COLO668 (cell line): ENCODE data around the gene OR2T35.

ENCODE experiments used
- DNase-seq: peaks from one replicate; lab custom pipeline; 2025; ENCODE audit not compliant: unreplicated experiment; lab: John Stamatoyannopoulos, UW

Gene OR2T35

GRCh38 chr1:248627971-248628844, 16.9 kb downstream of the OR2T35 start:
- DNase-seq = no peak

GRCh38 chr1:248625971-248626370, 19.1 kb downstream of the OR2T35 start:
- DNase-seq = no peak

- DNase-seq = no peak
Observed at GRCh38 chr1:248625166-248625565, 19.9 kb downstream of the OR2T35 start.

GRCh38 chr1:248622570-248623001, 22.5 kb downstream of the OR2T35 start:
- DNase-seq = peak; percentile 12

- no peak for DNase-seq
Observed at GRCh38 chr1:248621770-248622169, 23.3 kb downstream of the OR2T35 start.

- DNase-seq = peak; percentile 71
Observed at GRCh38 chr1:248618878-248619277, 26.2 kb downstream of the OR2T35 start.

- no peak for DNase-seq
Observed at GRCh38 chr1:248618119-248618518, 27.0 kb downstream of the OR2T35 start.

- DNase-seq = no peak
Observed at GRCh38 chr1:248613742-248614141, 31.3 kb downstream of the OR2T35 start.

GRCh38 chr1:248611883-248612414, 33.1 kb downstream of the OR2T35 start:
- DNase-seq = no peak

- no peak for DNase-seq
Observed at GRCh38 chr1:248610301-248610700, 34.8 kb downstream of the OR2T35 start.

GRCh38 chr1:248599396-248599795, 45.7 kb downstream of the OR2T35 start:
- no peak for DNase-seq

- DNase-seq = no peak
Observed at GRCh38 chr1:248597589-248597988, 47.5 kb downstream of the OR2T35 start, which contains the start of gene OR2T10. Gene OR2T10, minus strand, starts transcription at chr1:248597700. Its CDS starts 3,932 bp downstream, at chr1:248593768.

GRCh38 chr1:248596615-248597014, 48.5 kb downstream of the OR2T35 start:
- DNase-seq = no peak

GRCh38 chr1:248593226-248593625, 51.9 kb downstream of the OR2T35 start:
- no peak for DNase-seq

- DNase-seq = no peak
Observed at GRCh38 chr1:248592655-248593054, 52.4 kb downstream of the OR2T35 start.

- no peak for DNase-seq
Observed at GRCh38 chr1:248590055-248590454, 55.0 kb downstream of the OR2T35 start.

GRCh38 chr1:248589334-248589733, 55.7 kb downstream of the OR2T35 start:
- no peak for DNase-seq
